HG02623 (cell line): ENCODE data around the gene FTSJ1.
"Not testable (repeated sequence)": the region's sequence is repeated elsewhere in the genome, so short reads cannot be mapped to it uniquely, and the experiment has no call there.

Experiments used
- ATAC-seq: cut with Tn5 transposase; IDR thresholded peaks from one replicate; pipeline ENCODE4 v1.9.1; 2021; ENCODE audit warnings: moderate library complexity; ENCODE audit not compliant: unreplicated experiment

The FTSJ1 gene, protein sequence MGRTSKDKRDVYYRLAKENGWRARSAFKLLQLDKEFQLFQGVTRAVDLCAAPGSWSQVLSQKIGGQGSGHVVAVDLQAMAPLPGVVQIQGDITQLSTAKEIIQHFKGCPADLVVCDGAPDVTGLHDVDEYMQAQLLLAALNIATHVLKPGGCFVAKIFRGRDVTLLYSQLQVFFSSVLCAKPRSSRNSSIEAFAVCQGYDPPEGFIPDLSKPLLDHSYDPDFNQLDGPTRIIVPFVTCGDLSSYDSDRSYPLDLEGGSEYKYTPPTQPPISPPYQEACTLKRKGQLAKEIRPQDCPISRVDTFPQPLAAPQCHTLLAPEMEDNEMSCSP

DNA sequence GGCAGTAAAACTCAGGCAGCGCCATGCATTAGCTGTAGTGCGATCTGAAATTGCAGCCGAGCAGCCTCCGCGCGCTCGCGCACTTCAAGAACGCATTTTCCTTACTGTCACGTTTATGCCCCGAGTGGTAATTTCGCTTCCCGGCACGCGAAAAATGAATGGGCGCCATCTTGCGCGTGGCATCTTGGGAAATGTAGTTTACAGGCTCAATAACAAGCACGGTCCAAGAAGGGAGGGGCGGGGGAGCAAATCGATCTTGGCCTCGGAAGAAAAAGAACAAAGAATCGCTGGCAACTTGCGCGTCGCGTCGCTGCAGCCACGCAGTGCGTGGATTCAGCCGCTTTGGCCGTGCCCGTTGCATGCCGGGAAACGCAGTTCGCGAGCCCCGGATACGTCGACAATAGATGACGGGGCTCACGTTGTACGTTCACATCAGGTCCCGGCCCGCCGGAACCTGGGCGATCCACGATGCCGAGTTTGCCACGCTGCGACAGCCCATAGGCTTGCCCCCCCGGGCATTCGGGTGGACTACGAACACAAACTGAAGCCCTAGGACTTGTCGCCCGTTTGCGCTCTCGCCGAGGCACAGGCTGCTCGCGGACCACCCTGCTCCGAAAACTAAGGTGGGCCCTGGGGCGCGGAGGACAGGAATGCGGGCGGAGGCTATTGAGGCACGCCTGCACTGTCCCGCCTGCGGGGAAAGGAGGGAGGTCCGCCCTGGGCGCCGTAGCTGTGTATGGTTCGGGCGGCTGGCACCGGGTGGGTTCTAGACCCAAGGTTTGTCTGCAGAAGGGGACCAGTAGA is at the start of gene FTSJ1:
FTSJ1 (plus strand) TSS at position 426 of the 804 bp plus-strand sequence. CDS start 1,849 bp downstream, outside the sequence.
- peak; percentile 76 for ATAC-seq

DNA sequence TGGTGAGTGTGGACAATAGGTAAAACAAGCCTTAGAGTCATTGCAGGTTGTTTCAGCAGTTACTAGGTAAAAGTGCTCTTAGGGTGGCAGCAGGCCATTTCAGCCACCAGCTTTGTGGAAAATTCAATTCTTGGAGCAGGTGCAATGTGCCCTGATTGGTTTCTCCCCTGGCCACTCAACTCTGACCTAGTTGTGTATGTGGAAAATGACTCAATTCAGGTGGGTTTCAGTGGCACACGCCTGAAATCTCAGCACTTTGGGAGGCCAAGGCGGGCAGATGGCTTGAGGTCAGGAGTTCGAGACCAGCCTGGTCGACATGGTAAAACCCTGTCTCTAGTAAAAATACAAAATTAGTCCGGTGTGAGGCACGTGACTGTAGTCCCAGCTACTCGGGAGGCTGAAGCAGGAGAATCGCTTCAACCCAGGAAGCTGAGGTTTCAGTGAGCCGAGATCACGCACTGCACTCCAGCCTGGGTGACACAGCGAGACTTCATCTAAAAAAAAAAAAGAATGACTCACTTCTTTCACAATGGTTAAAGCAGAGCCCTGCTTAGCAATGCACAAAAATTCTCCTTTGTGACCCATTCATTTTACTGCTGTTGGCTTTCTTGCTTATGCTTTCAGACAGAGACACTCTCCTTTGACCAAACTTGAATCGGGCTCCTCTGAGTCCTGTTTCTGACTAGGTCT is 48.8 kb upstream of the FTSJ1 start:
- not testable (repeated sequence) for ATAC-seq

DNA sequence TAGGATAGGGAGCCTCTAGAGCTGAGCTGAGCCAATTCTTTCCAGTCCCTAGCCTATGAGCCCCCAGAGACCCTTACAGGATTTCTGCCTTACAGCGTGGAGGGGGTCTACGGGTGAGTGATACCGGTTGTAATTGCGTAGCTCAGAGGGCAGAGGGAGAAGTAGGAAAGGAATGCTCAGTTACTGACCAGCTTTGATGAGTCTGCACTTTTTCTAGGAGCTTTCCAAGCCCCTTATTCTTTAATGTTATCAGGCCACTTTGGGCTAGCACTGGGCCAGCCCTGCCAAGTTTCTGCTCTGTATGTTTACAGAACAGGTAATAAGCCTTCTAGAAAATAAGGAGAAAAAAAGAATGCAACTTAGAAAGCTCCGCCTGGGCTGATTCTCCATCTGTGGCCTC is 46.4 kb upstream of the FTSJ1 start:
- not testable (repeated sequence) for ATAC-seq

DNA sequence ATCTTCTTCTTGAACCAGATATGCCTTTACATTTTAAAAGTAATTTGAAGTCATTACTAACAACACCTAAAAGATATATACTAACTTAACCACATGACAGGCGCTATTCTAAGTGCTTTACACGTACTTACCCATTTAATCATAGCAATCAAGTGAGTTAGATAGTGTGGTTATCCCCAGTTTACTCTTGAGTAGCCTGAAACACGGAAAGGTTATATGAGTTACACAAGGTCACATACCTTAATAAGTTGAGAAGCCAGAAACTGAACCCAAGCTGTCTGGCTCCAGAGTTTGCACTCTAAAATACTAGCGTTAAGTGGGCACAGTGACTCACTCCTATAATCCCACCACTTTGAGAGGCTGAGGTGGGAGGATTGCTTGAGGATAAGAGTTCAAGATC is 45.8 kb upstream of the FTSJ1 start:
- not testable (repeated sequence) for ATAC-seq

DNA sequence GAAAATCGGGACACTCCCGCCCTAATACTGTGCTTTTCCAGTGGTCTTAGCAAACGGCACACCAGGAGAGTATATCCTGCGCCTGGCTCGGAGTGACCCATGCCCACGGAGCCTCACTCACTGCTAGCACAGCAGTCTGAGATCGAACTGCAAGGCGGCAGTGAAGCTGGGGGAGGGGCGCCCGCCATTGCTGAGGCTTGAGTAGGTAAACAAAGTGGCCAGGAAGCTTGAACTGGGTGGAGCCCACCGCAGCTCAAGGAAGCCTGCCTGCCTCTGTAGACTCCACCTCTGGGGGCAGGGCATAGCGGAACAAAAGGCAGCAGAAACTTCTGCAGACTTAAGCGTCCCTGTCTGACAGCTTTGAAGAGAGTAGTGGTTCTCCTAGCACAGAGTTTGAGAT is 42.3 kb upstream of the FTSJ1 start:
- ATAC-seq = not testable (repeated sequence)

DNA sequence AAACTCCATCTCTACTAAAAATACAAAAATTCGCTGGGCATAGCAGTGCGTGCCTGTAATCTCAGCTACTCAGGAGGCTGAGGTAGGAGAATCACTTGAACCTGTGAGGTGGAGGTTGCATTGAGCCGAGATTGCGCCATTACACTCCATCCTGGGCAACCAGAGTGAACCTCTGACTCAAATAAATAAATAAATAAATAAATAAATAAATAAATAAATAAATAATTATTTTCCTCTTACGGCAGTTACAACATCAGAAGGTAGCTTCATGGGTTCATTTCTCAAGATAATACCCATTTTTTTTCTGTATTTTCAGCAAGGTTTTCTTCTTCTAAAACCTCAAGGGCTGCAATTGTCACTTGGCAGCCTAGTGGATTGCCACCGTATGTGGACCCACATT is 28.8 kb upstream of the FTSJ1 start:
- ATAC-seq = not testable (repeated sequence)

DNA sequence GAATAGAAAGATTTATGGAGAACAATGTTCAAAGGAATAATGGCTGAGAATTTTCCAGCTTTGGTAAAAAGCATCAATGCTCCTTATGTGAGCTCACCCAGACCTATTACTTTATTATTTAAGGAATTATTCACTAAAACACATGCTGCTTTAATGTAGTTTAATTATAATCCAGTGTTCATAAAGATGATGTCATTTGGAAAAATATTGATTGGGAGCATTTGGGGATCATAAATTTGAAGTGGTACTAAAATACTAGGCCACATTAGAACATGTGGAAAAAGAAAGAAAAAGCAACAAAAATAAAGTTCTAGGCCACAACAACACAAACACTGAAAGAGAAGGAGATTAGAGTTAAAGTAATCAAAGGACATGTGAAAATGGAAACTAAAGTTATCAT is 25.9 kb upstream of the FTSJ1 start:
- no peak for ATAC-seq

DNA sequence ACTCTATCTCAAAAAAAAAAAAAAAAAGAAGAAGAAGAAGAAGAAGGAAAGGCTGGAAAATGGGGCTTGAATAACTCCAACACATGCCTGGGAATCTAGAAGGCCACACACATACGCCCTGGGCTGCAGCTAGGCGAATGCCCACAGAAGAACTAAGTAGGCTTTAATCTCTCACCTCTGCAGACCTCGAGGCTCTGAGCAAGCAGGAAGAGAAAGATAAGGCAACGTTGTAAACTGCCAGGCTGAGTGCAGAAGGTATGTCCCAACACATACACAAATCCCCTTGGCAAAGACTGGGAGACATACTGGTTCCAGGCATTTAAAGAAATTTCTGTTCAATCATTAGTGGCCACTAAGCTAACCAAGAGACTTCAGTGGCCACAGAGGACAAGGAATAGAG is 24.3 kb upstream of the FTSJ1 start:
- no peak for ATAC-seq

DNA sequence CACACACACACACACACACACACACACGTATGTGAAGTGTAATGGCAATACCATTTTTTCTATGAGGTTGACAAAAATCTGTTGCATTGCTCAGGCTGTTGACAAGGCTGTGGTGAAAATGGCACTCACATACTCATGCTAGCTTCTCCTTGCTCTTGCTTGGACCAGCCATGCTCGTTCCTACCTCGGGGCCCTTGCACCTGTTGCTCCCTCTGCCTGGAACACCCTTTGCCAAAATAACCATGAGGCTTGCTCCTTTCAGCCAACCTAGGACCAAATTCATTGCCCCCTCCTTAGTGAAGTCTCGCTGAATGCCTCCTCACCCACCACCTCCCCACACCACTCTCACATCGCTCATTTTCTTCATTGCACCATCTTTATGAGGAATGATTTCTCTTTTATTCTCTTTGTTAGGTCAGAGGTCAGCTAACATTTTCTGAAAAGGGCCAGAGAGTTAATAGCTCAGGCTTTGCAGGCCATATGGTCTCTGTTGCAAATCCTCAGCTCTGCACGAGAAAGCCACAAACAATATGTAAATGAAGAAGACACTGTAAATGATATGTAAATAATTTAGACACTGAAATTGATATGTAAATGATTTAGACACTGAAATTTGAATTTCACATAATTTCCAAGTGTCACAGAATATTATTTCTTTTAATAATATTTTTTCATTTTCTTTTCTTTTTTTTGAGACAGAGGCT is 19.2 kb upstream of the FTSJ1 start:
- no peak for ATAC-seq

DNA sequence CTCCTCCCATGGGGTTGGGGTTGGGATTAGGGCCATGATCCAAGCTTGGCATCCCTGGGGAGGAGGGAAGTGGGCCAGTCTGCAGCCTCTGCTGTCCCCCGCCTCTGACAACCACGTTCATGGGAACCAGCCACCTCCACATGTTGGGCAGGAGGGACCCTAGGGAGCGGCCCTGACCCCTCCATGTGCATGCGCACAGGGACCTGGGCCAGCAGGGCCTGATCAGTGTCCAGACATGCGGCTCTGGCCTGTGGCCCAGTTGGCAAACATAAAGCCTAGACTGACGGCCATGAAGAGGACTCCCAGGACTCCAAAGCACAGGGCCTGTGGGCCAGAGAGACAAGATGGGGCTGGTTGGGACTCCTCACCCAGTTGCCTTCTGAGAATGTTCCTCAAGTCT is 17.3 kb upstream of the FTSJ1 start:
- no peak for ATAC-seq

DNA sequence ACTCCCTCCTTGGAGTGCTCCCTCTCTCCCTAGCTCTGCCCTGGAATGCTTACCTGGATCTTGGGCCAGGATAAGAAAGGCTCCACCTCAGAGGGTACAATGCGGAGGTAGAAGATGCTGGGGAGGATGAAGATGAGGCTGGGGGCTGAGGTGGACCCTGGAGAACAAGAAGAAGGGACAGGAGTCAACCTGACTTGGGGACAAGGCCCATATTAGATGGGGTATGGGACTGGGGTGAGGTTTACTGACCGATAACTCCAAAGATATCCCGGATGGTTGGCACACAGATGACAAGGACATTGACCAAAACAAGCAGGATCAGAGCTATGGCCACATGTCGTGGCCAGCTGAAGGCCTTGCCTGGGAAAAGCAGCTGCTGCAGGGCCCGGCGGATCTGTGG is 16.5 kb upstream of the FTSJ1 start:
- ATAC-seq = no peak

DNA sequence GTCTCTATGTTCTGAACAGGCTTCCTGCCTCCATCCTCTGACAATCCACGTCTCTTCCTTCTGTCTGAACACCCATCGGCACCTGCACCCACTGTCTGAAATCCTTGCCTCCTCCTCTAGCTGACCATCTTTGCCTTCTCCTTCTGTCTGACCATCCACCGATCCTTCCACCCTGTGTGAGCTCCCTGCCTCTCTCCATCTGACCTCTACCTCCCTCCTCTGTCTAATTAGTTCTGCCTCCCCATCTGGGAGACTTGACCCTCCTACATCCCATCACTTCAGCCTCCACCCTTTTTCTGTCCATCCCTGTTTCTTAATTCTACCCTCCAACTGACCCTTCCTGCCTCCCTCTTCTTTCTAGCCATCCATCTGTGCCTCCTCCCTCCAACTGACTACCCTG is 16.0 kb upstream of the FTSJ1 start:
- ATAC-seq = no peak

DNA sequence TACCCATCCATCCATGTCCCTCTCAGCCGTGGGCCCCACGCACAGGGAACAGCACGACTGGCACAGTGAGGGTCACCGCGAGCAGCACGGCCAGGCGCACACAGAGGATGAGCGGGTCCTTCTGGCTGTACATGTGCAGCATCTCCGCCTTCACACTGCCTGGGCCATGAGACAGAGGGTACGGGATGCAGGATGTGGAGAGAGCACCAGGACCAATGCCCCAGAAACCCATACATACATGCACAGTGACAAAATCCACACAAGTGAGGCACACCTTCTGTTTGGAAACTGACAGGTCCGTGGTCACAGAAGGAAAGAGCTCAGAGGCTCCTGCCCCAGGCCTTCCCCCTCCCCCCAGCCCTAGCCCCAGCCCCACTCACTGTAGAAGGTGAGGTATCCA is 15.4 kb upstream of the FTSJ1 start:
- no peak for ATAC-seq

DNA sequence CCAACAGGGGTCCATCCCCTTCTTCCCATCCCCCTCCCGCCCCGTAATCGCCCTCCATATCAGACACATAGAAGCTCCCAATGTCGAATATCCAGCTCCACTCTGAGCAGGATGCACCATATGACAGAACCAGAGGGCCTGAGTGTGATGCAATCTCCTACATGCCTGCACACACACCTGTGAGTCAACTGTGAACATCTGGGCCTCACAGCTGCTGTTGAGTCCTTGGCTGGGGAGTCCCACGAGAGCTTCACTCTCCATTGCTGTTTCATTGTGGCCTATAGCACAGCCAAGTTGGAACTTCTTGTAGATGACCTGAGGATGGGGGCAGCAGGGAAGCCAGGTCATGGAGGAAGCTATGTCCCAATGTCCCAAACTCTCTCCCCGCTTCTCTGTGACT is 14.2 kb upstream of the FTSJ1 start:
- no peak for ATAC-seq

DNA sequence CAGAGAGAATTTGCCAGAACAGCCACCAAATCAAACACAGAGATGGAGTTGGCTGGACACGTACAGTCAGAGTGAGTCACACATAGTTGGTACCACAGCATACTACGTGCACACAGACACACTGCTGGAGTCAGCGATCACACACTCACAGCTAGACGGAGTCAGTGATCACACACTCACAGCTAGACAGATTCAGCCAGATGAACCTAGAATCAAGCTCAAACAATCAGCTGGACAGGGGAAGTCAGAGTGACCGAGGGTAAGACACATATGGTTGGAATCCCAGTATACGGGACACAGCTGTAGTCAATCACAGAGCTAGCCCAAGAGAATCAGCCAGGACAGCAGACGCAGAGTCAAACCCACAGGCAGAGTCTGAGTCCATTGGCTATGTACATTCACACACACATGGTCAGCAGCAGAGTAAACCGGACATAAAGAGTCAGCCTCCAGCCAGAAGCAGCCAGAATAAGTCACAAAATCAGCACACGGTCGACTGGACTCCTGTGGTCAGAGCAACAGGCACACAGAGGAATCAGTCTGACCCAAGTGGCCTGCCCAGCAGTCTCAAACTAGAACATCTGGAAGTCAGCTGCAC is 10.6 kb upstream of the FTSJ1 start:
- ATAC-seq = no peak

DNA sequence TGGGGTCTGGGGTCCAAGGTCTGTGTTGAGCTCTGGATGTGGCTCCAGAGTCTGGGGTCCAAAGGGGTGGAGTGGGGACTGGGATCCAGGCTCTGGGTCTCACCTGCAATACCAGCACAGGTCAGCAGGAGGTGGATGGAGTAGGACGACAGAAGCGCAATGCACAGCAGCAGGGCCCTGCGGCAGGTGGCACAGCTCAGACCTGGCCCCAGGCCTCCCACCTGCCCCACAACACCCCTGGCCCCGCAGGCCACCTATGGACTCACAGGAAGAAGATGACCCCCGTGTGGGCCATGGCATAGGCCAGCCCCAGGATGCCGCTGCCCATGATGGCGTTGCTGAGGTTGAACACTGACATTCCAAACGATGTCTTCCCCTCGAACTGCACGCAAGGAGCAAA is 9.3 kb upstream of the FTSJ1 start:
- ATAC-seq = no peak

DNA sequence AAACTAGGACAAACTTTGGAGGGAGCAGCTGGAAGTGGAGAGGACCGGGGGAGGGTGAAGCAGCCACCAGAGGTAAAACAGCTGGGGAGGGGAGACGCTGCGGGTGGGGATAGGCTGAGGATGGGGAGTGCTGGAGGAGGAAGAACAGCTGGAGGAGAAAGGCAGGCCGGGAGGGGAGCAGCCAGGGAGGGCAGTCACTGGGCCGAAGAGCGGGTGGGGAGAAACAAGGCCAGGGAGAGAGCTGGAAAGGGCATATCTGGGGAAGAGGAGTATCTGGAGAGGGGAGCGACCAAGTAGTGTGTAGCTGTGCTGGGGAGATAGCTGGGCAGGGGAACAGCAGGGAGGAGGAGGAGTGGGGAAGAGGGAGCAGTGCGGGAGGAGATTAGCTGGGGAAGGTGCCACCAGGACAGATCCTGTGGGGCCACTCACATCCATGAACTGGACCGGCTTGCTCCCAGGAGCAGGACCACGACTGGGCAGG is 8.7 kb upstream of the FTSJ1 start:
- ATAC-seq = no peak

DNA sequence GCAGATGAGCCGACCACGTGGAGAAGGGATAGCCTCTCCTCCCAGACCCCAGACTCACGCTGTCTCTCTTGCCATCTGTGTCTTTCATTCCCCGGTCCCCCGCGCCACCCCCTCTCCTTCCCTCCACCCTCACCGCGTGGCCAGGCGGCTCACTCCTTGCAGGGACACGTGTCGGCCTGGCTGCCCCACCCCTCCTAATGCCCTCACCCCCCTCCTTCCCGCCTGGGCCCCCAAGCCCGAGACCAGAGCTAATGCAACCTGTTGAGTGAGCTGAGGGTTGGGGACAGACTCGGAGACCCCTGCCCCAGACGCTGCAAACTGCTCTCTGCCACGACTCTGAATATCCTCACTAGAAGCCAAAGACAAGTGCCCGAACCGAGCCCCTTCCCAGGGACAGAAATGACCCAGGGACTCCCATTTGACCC is 7.7 kb upstream of the FTSJ1 start:
- ATAC-seq = no peak

DNA sequence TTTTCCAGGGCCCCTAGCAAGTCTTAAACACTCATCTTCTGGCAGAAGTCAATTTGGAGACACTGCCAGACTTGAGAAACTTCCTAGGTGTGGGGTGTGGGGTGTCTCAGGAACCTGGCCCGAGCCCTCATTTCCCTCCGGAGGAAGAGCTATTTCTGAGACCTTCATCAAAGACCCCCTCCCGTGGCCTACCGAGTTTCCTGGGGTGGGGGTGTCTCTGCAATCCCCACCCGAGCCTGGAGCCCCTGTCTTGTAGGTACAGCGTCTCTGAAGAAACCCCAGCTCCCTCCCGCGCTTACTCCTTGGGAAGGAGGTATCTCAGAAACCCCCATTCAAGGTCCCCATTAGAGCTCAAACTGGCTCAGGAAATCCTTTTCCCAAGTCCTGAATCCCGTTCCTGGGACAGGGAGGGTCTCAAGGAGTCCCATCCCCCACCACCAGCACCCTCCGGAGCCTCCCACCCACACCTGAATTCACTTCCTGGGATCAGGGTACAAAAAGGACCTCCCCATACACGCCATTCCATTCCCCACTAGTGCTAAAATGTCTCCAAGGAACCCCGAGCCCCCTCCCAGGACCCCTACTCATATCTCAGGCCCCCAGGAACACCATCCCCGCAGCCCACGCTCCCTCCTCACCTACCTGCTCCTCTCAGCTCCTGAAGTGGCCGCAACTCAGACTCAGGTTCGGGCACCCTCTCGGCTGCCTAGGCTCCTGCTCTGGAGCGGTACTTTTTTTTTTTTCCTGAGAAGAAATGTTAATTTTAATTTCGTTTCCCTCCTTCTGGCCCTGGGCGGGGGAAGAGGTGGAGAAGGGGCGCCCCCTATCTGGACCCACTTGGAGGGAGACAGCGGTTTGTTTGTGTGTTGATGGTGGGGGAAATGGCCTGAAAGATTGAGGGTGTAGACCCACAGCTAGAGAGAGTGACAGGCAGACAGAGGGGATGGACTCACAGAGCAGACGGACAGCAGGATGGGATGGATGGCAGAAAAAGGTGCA is 7.0 kb upstream of the FTSJ1 start:
- ATAC-seq = no peak
